Measurements from ENCODE around the gene CD81. TPM values are rescaled to one million over a fixed set of nuclear protein-coding genes. Genes with fewer than 3 reads are reported as not detected.

CD81 gene
- total RNA-seq, 1 donor from 2014 or later, result 424 TPM

- no peak overlapping the region for H3K27ac Mint-ChIP-seq (ENCODE audit: unreplicated experiment)
- no peak for TF ChIP-seq CTCF (IDR thresholded peaks at IDR 0.05; ENCODE audit: unreplicated experiment)
- no peak for DNase-seq (ENCODE audit: low spot score)
- H3K4me1 Mint-ChIP-seq (ENCODE audit: unreplicated experiment), result peaks cover 23% of the 10 kb centered on the region
- peaks cover 9% of the 10 kb centered on the region for H3K27me3 Mint-ChIP-seq (ENCODE audit: unreplicated experiment)
- H3K4me3 Mint-ChIP-seq (ENCODE audit: unreplicated experiment), result no peak overlapping the region
- H3K36me3 Mint-ChIP-seq (ENCODE audit: low read depth, unreplicated experiment), result peaks cover 4% of the 10 kb centered on the region
- no peaks in the 10 kb centered on the region for H3K9me3 Mint-ChIP-seq (ENCODE audit: unreplicated experiment)
Observed at GRCh38 chr11:2387266-2387987, 10.3 kb downstream of the CD81 start.

- no peak for TF ChIP-seq CTCF (IDR thresholded peaks at IDR 0.05; ENCODE audit: unreplicated experiment)
- H3K27ac Mint-ChIP-seq (ENCODE audit: unreplicated experiment), result no peak overlapping the region
- peaks cover 4% of the 10 kb centered on the region for H3K36me3 Mint-ChIP-seq (ENCODE audit: low read depth, unreplicated experiment)
- H3K4me1 Mint-ChIP-seq (ENCODE audit: unreplicated experiment), result peaks cover 15% of the 10 kb centered on the region
- H3K4me3 Mint-ChIP-seq (ENCODE audit: unreplicated experiment), result no peak overlapping the region
- no peak for DNase-seq (ENCODE audit: low spot score)
- H3K27me3 Mint-ChIP-seq (ENCODE audit: unreplicated experiment), result peaks cover 9% of the 10 kb centered on the region
- H3K9me3 Mint-ChIP-seq (ENCODE audit: unreplicated experiment), result no peaks in the 10 kb centered on the region
Observed at GRCh38 chr11:2388431-2389376, 11.6 kb downstream of the CD81 start.

GRCh38 chr11:2389377-2390026, 12.4 kb downstream of the CD81 start:
- Mint-ChIP-seq H3K27ac (ENCODE audit: unreplicated experiment) (peak overlapping the region; percentile 15), H3K27me3 (ENCODE audit: unreplicated experiment) (peaks cover 9% of the 10 kb centered on the region), H3K4me1 (ENCODE audit: unreplicated experiment) (peaks cover 15% of the 10 kb centered on the region), H3K9me3 (ENCODE audit: unreplicated experiment) (no peaks in the 10 kb centered on the region), H3K36me3 (ENCODE audit: low read depth, unreplicated experiment) (peaks cover 4% of the 10 kb centered on the region), H3K4me3 (ENCODE audit: unreplicated experiment) (peak overlapping the region; percentile 63)
- DNase-seq (ENCODE audit: low spot score), result no peak
- TF ChIP-seq CTCF (IDR thresholded peaks at IDR 0.05; ENCODE audit: unreplicated experiment), result no peak

GRCh38 chr11:2390091-2390724, 13.1 kb downstream of the CD81 start:
- no peaks in the 10 kb centered on the region for H3K9me3 Mint-ChIP-seq (ENCODE audit: unreplicated experiment)
- DNase-seq (ENCODE audit: low spot score), result no peak
- peaks cover 4% of the 10 kb centered on the region for H3K36me3 Mint-ChIP-seq (ENCODE audit: low read depth, unreplicated experiment)
- peaks cover 15% of the 10 kb centered on the region for H3K4me1 Mint-ChIP-seq (ENCODE audit: unreplicated experiment)
- peaks cover 9% of the 10 kb centered on the region for H3K27me3 Mint-ChIP-seq (ENCODE audit: unreplicated experiment)
- H3K27ac Mint-ChIP-seq (ENCODE audit: unreplicated experiment), result peak overlapping the region; percentile 15
- no peak for TF ChIP-seq CTCF (IDR thresholded peaks at IDR 0.05; ENCODE audit: unreplicated experiment)
- H3K4me3 Mint-ChIP-seq (ENCODE audit: unreplicated experiment), result peak overlapping the region; percentile 63
